ENCODE data around the gene PIK3R1.

- TF ChIP-seq, protein P1, sequence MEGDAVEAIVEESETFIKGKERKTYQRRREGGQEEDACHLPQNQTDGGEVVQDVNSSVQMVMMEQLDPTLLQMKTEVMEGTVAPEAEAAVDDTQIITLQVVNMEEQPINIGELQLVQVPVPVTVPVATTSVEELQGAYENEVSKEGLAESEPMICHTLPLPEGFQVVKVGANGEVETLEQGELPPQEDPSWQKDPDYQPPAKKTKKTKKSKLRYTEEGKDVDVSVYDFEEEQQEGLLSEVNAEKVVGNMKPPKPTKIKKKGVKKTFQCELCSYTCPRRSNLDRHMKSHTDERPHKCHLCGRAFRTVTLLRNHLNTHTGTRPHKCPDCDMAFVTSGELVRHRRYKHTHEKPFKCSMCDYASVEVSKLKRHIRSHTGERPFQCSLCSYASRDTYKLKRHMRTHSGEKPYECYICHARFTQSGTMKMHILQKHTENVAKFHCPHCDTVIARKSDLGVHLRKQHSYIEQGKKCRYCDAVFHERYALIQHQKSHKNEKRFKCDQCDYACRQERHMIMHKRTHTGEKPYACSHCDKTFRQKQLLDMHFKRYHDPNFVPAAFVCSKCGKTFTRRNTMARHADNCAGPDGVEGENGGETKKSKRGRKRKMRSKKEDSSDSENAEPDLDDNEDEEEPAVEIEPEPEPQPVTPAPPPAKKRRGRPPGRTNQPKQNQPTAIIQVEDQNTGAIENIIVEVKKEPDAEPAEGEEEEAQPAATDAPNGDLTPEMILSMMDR (IDR thresholded peaks at IDR 0.05; ENCODE audit: low read depth, low read length): no peak
- no peak for TF ChIP-seq EZH2phosphoT487 (IDR thresholded peaks at IDR 0.05; ENCODE audit: low read depth)
Measured at GRCh38 chr5:68226546-68227073, 11.1 kb downstream of the PIK3R1 start.
